ENCODE results near the gene CHKA.

GRCh38 chr11:68016904-68017817 is 104.0 kb downstream of the CHKA start:
- no peak for TF ChIP-seq POLR2AphosphoS5 (IDR thresholded peaks at IDR 0.05; ENCODE audit: low read depth, low read length)
- TF ChIP-seq, protein P1, sequence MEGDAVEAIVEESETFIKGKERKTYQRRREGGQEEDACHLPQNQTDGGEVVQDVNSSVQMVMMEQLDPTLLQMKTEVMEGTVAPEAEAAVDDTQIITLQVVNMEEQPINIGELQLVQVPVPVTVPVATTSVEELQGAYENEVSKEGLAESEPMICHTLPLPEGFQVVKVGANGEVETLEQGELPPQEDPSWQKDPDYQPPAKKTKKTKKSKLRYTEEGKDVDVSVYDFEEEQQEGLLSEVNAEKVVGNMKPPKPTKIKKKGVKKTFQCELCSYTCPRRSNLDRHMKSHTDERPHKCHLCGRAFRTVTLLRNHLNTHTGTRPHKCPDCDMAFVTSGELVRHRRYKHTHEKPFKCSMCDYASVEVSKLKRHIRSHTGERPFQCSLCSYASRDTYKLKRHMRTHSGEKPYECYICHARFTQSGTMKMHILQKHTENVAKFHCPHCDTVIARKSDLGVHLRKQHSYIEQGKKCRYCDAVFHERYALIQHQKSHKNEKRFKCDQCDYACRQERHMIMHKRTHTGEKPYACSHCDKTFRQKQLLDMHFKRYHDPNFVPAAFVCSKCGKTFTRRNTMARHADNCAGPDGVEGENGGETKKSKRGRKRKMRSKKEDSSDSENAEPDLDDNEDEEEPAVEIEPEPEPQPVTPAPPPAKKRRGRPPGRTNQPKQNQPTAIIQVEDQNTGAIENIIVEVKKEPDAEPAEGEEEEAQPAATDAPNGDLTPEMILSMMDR (IDR thresholded peaks at IDR 0.05), result no peak
- TF ChIP-seq SIN3A (IDR thresholded peaks at IDR 0.05; ENCODE audit: borderline replicate concordance, insufficient read depth, low read depth, low read length), result no peak
- TF ChIP-seq, protein P2, sequence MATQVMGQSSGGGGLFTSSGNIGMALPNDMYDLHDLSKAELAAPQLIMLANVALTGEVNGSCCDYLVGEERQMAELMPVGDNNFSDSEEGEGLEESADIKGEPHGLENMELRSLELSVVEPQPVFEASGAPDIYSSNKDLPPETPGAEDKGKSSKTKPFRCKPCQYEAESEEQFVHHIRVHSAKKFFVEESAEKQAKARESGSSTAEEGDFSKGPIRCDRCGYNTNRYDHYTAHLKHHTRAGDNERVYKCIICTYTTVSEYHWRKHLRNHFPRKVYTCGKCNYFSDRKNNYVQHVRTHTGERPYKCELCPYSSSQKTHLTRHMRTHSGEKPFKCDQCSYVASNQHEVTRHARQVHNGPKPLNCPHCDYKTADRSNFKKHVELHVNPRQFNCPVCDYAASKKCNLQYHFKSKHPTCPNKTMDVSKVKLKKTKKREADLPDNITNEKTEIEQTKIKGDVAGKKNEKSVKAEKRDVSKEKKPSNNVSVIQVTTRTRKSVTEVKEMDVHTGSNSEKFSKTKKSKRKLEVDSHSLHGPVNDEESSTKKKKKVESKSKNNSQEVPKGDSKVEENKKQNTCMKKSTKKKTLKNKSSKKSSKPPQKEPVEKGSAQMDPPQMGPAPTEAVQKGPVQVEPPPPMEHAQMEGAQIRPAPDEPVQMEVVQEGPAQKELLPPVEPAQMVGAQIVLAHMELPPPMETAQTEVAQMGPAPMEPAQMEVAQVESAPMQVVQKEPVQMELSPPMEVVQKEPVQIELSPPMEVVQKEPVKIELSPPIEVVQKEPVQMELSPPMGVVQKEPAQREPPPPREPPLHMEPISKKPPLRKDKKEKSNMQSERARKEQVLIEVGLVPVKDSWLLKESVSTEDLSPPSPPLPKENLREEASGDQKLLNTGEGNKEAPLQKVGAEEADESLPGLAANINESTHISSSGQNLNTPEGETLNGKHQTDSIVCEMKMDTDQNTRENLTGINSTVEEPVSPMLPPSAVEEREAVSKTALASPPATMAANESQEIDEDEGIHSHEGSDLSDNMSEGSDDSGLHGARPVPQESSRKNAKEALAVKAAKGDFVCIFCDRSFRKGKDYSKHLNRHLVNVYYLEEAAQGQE (IDR thresholded peaks at IDR 0.05; ENCODE audit: insufficient read depth in 1 of 2, low read depth in 2 of 2, low read length in 1 of 2), result no peak

Data from Panc1 (cell line).